NOMO-1 treated with dmso at 0.1 percent for 144 hours (cell line): ENCODE data around the gene CRYGN.

Experiments
- DNase-seq: peaks from one replicate; lab custom pipeline; 2025; ENCODE audit not compliant: unreplicated experiment; lab: John Stamatoyannopoulos, UW

Gene CRYGN

GRCh38 chr7:151427705-151428377 is 12.1 kb downstream of the CRYGN start:
- DNase-seq, result no peak

- no peak for DNase-seq
Measured at GRCh38 chr7:151426904-151427704, 12.8 kb downstream of the CRYGN start.

GRCh38 chr7:151426441-151426903 is 13.5 kb downstream of the CRYGN start:
- DNase-seq, result no peak

- DNase-seq, result no peak
Measured at GRCh38 chr7:151425670-151426440, 14.1 kb downstream of the CRYGN start.

- DNase-seq, result no peak
Measured at GRCh38 chr7:151424799-151425198, 15.1 kb downstream of the CRYGN start.

GRCh38 chr7:151423936-151424335 is 16.0 kb downstream of the CRYGN start:
- no peak for DNase-seq

- DNase-seq, result no peak
Measured at GRCh38 chr7:151423226-151423625, 16.7 kb downstream of the CRYGN start.

- no peak for DNase-seq
Measured at GRCh38 chr7:151422212-151422611, 17.7 kb downstream of the CRYGN start.

GRCh38 chr7:151420144-151420543 is 19.8 kb downstream of the CRYGN start:
- DNase-seq, result no peak

- no peak for DNase-seq
Measured at GRCh38 chr7:151416941-151417315, 23.0 kb downstream of the CRYGN start.

GRCh38 chr7:151416112-151416940 is 23.6 kb downstream of the CRYGN start:
- DNase-seq, result no peak

- DNase-seq, result peak; percentile 69
Measured at GRCh38 chr7:151415375-151416105, 24.4 kb downstream of the CRYGN start.

GRCh38 chr7:151413241-151413640 is 26.7 kb downstream of the CRYGN start:
- DNase-seq, result no peak

- DNase-seq, result no peak
Measured at GRCh38 chr7:151412318-151412717, 27.6 kb downstream of the CRYGN start.

- no peak for DNase-seq
Measured at GRCh38 chr7:151411551-151411950, 28.4 kb downstream of the CRYGN start.

- no peak for DNase-seq
Measured at GRCh38 chr7:151410405-151411390, 29.2 kb downstream of the CRYGN start.

GRCh38 chr7:151409667-151410404 is 30.1 kb downstream of the CRYGN start, which contains the start of gene WDR86:
Gene WDR86 (minus strand): TSS chr7:151410038. CDS start chr7:151409589, 449 bp downstream.
- DNase-seq, result no peak
